Smooth muscle cell (in vitro differentiated cells): ENCODE results near the gene ETFRF1. TPM values are rescaled to one million over a fixed set of nuclear protein-coding genes. Genes with fewer than 3 reads are reported as not detected.

Experiments used
- DNase-seq: peaks from one replicate; lab custom pipeline; 2025; ENCODE audit not compliant: unreplicated experiment; lab: John Stamatoyannopoulos, UW
- H2AFZ ChIP-seq: fragments of 200-600 bp; sonication (generic); 2 replicates; pipeline ENCODE4 v1.6.0; 2016; ENCODE audit warnings: antibody characterized with exemption, low read depth, mild to moderate bottlenecking
- H3F3A ChIP-seq: fragments of 200-600 bp; sonication (generic); 2 replicates; pipeline ENCODE4 v1.6.0; 2017; ENCODE audit warnings: antibody characterized with exemption, low read depth
- H3K27ac ChIP-seq: fragments of 200-600 bp; sonication (generic); 2 replicates; pipeline ENCODE4 v1.5.1; 2016; ENCODE audit warnings: low read depth, mild to moderate bottlenecking
- H3K27me3 ChIP-seq: fragments of 200-600 bp; sonication (generic); 2 replicates; pipeline ENCODE4 v1.6.1; 2016; ENCODE audit warnings: low read depth, mild to moderate bottlenecking
- H3K36me3 ChIP-seq: fragments of 200-600 bp; sonication (generic); 2 replicates; pipeline ENCODE4 v1.5.1; 2016; ENCODE audit warnings: low read depth
- H3K4me1 ChIP-seq: fragments of 200-600 bp; sonication (generic); 2 replicates; pipeline ENCODE4 v1.5.1; 2016; ENCODE audit warnings: low read depth
- H3K4me2 ChIP-seq: fragments of 200-600 bp; sonication (generic); 2 replicates; pipeline ENCODE4 v1.6.0; 2016; ENCODE audit warnings: mild to moderate bottlenecking
- H3K4me3 ChIP-seq: fragments of 200-600 bp; sonication (generic); 2 replicates; pipeline ENCODE4 v1.5.1; 2016; ENCODE audit warnings: mild to moderate bottlenecking
- H3K79me2 ChIP-seq: fragments of 200-600 bp; sonication (generic); 2 replicates; pipeline ENCODE4 v1.6.0; 2016; ENCODE audit warnings: low read depth, mild to moderate bottlenecking
- H3K9ac ChIP-seq: fragments of 200-600 bp; sonication (generic); 2 replicates; pipeline ENCODE4 v1.6.0; 2016; ENCODE audit warnings: low read depth
- H3K9me3 ChIP-seq: fragments of 200-600 bp; sonication (generic); replicated peaks from 2 replicates; pipeline ENCODE4 v1.5.1; 2016; ENCODE audit warnings: low read depth
- H4K20me1 ChIP-seq: fragments of 200-600 bp; sonication (generic); 2 replicates; pipeline ENCODE4 v1.6.0; 2016; ENCODE audit warnings: low read depth
- CTCF ChIP-seq: fragments of 200-600 bp; sonication (generic); IDR thresholded peaks from 2 replicates; pipeline ENCODE4 v1.5.1; 2017; ENCODE audit warnings: borderline replicate concordance, mild to moderate bottlenecking, antibody characterized with exemption; ENCODE audit not compliant: insufficient read depth, poor library complexity, severe bottlenecking
- WGBS: methylation state at CpG from one replicate; pipeline ENCODE4 v1.1.7; 2016; ENCODE audit warnings: low lambda C conversion rate; 5-methylcytosine and 5-hydroxymethylcytosine counted together
- polyA plus RNA-seq: library from polyadenylated mRNA; unstranded; fragments of >200 nt; fragmentation: Nextera tagmentation; extraction: Ambion mirVana; gene quantifications from 2 replicates; pipeline ENCODE4 v1.2.1, GENCODE V29; 2016
- total RNA-seq: library from RNA; depleted of rRNA; stranded (reverse); fragments of >200 nt; gene quantifications from 2 replicates; pipeline ENCODE4 v1.2.3, GENCODE V29; 2014

The ETFRF1 gene
- total and polyA plus RNA-seq, 2 experiments from 2014 or later = 11.2 to 20.4 TPM

GRCh38 chr12:25213338-25213737 lies 18.3 kb downstream of the ETFRF1 start:
- peaks cover 4% of the 10 kb centered on the region for H3K79me2 ChIP-seq
- H3F3A ChIP-seq = no peaks in the 10 kb centered on the region
- 100% methylated on average over 1 of the region's 1 CpG for WGBS
- no peaks in the 10 kb centered on the region for H3K4me1 ChIP-seq
- H3K9me3 ChIP-seq = no peaks in the 10 kb centered on the region
- no peaks in the 10 kb centered on the region for H3K36me3 ChIP-seq
- TF ChIP-seq CTCF = no peak
- peaks cover 8% of the 10 kb centered on the region for H4K20me1 ChIP-seq
- no peak overlapping the region for H3K4me3 ChIP-seq
- no peak overlapping the region for H3K27ac ChIP-seq
- no peak for DNase-seq
- H3K27me3 ChIP-seq = no peaks in the 10 kb centered on the region
- no peak overlapping the region for H2AFZ ChIP-seq
- H3K9ac ChIP-seq = no peak overlapping the region
- no peak overlapping the region for H3K4me2 ChIP-seq

- Histone ChIP-seq H3F3A (no peaks in the 10 kb centered on the region), H3K9ac (peak overlapping the region; percentile 28), H3K27me3 (no peaks in the 10 kb centered on the region), H3K36me3 (peaks cover 5% of the 10 kb centered on the region), H3K4me2 (peak overlapping the region; percentile 69), H3K9me3 (no peaks in the 10 kb centered on the region), H2AFZ (no peak overlapping the region), H3K27ac (peak overlapping the region; percentile 76), H4K20me1 (peaks cover 51% of the 10 kb centered on the region), H3K4me3 (no peak overlapping the region), H3K79me2 (peaks cover 70% of the 10 kb centered on the region), H3K4me1 (peaks cover 5% of the 10 kb centered on the region)
- DNase-seq = no peak
- TF ChIP-seq CTCF = no peak
- 10% methylated on average over 1 of the region's 1 CpG for WGBS
Measured at GRCh38 chr12:25236190-25236589, 41.2 kb downstream of the ETFRF1 start.

- Histone ChIP-seq H2AFZ (no peak overlapping the region), H3K27me3 (no peaks in the 10 kb centered on the region), H4K20me1 (peaks cover 53% of the 10 kb centered on the region), H3K9ac (no peak overlapping the region), H3K4me1 (peaks cover 5% of the 10 kb centered on the region), H3K36me3 (peaks cover 5% of the 10 kb centered on the region), H3K4me2 (peak overlapping the region; percentile 69), H3K4me3 (no peak overlapping the region), H3K79me2 (peaks cover 66% of the 10 kb centered on the region), H3K9me3 (no peaks in the 10 kb centered on the region), H3F3A (no peaks in the 10 kb centered on the region), H3K27ac (peak overlapping the region; percentile 76)
- no peak for DNase-seq
- TF ChIP-seq CTCF = no peak
- WGBS = 88% methylated on average over 4 of the region's 4 CpGs
Measured at GRCh38 chr12:25236626-25237025, 41.6 kb downstream of the ETFRF1 start.

- no peaks in the 10 kb centered on the region for H3K27me3 ChIP-seq
- no peak overlapping the region for H2AFZ ChIP-seq
- no peak overlapping the region for H3K4me2 ChIP-seq
- H3K79me2 ChIP-seq = peaks cover 62% of the 10 kb centered on the region
- peaks cover 2% of the 10 kb centered on the region for H3K4me1 ChIP-seq
- H3K9me3 ChIP-seq = no peaks in the 10 kb centered on the region
- H3K36me3 ChIP-seq = peaks cover 16% of the 10 kb centered on the region
- DNase-seq = no peak
- H4K20me1 ChIP-seq = peaks cover 67% of the 10 kb centered on the region
- H3K9ac ChIP-seq = no peak overlapping the region
- H3K4me3 ChIP-seq = no peak overlapping the region
- no peaks in the 10 kb centered on the region for H3F3A ChIP-seq
- TF ChIP-seq CTCF = peak; percentile 66
- H3K27ac ChIP-seq = no peak overlapping the region
- 65% methylated on average over 6 of the region's 6 CpGs for WGBS
Measured at GRCh38 chr12:25241167-25242020, 46.4 kb downstream of the ETFRF1 start.
